ENCODE measurements around the gene RERE. TPM values are rescaled to one million over a fixed set of nuclear protein-coding genes. Genes with fewer than 3 reads are reported as not detected.
"Not testable (repeated sequence)": the region's sequence is repeated elsewhere in the genome, so short reads cannot be mapped to it uniquely, and the experiment has no call there.

The RERE gene
- total RNA-seq, 1 donor from 2014 or later: 17.4 TPM

DNA sequence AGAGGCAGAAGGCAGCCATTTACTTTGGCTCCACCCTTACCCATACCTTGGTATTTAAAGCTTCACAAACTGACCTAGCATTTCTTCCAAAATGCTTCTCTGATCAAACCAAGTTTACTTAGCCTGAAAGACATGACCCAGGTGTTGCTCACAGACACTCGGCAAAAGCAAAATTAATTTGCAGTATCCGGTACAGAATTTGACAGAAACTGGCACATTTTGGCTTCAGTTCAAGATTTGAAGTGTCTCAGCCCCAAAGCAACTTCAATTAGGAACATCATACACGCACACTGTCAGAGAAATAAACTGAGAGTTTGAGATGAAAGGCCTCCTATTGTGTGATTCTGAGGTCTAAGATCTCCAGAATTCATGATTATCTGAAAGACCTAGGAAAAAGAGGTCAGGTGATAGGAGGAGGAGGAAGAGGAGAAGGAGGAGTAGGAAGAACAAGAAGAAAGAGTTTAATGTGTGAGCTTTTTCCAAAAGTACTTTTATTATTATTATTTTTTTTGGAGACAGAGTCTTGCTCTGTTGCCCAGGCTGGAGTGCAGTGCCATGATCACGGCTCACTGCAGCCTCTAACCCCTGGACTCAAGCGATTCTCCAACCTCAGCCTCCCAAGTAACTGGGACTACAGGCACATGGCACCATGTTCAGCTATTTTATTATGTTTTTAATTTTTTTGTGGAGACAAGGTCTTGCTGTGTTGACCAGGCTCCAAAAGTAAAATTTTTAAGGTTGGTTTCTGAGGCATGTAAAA, 355.9 kb downstream of the RERE start:
- no peak for DNase-seq (ENCODE audit: low read depth)

DNA sequence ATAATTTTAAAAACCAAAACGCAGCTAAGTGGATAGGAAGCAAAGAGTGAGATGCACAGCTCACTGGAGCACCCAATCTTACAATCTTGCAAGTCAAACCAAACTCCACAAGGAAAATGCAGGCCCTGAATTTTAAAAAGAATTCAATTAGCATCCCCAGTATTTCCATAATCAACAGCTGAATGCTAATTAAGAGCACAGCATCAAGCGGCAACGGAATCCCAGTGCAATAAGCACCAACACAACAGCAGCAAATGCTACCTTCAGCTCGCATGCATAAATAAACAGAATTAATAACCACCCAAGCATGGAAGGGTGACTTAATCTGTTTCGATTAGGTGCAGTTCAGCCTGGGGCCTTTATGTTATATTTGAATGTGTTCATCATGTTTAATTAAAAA, 356.7 kb downstream of the RERE start:
- no peak for DNase-seq (ENCODE audit: low read depth)

DNA sequence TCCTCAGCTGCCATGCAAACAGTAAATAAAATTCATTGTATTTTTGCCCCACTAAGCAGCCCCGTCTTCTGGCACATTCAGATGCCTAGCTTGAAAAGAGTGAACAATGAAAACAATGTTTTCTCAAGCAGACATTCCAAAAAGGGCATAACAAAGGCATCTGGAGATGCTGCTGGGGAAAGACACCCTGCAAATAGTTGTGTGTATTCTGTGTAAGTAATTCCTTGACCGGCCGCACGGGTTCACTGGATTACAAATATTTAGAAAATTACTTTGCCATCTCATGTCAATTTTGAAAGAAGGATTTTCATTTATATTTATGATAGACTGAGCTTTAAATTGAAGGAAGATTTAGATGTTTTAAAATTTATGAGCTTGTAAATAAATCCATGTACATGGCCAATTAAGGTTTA, 357.3 kb downstream of the RERE start:
- peak; percentile 30 for DNase-seq (ENCODE audit: low read depth)

DNA sequence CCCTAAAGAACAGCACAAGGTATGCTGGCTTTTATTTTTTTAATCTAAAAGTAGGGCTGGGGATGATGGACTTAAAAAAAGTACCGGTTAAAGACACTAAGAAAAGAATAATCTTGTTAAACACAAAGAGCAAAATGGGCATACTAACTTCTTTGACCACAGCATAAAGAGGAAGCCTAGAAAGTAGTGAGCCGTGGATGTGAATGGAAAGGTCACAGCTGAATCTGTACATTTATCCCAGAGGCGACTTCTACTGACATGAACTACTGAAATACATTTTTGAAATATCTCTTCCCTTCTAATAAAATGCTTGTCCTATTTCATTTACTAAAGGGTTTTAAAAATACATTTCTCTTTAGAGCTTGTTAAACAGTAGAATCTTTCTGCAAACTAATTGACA, 358.8 kb downstream of the RERE start:
- DNase-seq (ENCODE audit: low read depth): no peak

DNA sequence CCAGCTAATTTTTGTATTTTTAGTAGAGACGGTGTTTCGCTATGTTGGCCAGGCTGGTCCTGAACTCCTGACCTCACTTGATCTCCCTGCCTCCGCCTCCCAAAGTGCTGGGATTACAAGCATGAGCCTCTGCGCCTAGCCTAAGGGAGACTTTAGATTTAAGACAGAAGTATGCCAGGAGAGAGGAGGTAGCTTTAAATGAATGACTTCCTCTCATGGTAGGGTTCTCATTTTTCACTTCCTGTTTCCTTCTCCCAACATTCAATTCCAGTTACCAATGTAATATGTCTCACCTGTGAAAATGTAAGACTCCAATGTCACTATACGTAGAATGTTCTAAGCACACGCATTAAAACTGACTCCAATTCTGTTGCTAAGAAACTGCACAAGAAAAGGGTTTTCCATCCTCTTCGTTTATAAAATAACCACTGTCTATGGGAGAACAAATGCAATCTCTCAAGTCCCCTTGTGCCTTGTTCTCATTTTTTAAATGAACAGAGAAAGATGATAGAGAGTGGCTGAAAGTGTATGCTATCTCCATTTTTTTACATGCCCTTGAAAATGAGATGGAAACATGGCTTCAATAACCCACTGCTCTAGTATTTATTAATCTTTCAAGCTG, 359.6 kb downstream of the RERE start:
- no peak for DNase-seq (ENCODE audit: low read depth)

DNA sequence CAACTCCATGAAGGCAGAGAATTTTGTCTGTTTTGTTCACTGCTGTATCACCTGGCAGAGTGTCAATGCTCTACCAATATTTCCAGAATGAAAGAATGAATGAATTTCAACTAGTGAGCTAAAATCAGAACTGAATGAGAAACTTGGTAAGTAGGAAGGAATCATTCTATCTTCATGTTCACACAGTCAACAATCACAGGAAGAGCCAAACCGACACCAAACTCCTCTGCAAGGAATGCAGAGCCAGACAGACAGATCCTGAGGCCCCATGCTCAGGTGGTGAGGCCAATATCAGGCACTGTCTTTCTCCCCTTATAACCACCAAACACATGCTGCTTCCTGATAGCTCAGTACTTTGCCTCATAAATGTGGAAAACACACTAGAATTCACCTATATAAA, 360.4 kb downstream of the RERE start:
- peak; percentile 15 for DNase-seq (ENCODE audit: low read depth)

DNA sequence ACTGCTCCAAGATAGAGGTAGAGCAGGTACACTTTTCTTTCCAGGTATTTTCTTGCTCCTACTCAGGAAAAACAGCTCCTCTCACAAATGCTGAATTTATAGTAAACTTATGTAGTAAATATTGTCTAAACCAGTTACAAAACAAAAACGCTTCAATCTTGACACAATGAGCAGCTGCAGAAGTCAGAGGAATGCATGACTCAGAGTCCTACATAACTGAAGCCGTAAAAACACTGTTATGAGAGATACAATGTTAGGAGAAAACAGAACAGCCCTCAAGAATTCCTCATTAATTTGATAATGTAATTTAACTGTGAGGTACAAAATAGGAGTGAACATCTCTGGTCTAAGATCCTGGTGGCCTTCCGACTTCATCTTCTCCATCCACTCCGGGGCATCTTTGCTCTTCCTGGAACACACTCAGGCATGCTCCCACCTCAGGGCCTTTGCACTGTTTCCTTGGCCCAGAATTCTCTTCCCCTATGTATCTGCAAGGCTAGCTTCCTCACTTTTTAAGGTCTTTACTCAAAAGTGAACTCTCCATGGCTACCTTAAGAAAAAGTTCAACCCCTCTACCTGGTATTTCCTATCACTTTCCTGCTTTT, 361.0 kb downstream of the RERE start:
- peak; percentile 79 for DNase-seq (ENCODE audit: low read depth)

DNA sequence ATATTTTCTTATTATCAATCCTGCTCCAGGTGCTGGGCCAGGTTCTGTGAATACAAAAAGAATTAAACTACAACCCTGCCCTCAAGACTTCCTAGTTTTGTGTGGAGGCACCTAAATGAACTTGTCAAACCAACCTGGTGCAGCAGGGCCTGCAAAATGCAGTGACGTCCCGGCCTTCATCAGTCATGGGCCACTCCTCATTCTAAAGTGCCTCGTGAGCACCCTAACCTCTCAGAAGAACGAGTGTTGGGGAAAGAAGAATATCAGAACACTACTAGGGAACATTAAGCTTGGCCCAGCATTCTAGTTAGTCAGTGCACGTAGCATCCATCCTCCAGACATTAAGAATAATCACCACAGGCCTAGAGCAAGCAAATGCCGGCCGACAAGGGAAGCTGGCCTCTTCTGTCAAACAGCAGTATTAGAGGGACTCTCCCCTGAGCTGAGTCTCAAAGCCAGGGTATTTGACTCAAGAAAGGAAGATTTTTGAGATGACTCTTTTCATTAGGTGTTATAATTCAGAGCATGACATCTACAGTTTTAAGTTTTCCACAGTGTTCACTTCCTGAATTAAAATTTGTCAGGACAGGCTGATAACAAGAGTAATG, 361.6 kb downstream of the RERE start:
- DNase-seq (ENCODE audit: low read depth): peak; percentile 50

DNA sequence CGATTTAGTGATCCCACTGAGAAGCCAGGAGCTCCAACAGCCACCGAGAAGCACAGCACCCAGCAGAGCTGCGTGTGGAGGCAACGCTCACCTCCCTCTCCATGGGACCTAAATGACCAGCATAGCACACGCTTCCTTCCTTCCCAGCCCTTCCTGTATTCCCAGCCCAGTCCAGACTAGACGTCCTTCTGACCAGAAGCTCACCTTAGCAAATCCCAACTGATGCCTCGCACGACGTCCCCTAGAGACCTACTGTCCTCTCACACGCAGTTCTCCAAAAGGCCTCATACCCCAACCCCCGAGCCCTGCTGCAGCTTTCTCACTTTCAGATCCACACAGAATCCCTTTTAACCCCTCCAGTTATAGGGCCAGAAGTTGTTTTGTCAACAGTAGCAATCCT, 367.1 kb downstream of the RERE start:
- no peak for DNase-seq (ENCODE audit: low read depth)

DNA sequence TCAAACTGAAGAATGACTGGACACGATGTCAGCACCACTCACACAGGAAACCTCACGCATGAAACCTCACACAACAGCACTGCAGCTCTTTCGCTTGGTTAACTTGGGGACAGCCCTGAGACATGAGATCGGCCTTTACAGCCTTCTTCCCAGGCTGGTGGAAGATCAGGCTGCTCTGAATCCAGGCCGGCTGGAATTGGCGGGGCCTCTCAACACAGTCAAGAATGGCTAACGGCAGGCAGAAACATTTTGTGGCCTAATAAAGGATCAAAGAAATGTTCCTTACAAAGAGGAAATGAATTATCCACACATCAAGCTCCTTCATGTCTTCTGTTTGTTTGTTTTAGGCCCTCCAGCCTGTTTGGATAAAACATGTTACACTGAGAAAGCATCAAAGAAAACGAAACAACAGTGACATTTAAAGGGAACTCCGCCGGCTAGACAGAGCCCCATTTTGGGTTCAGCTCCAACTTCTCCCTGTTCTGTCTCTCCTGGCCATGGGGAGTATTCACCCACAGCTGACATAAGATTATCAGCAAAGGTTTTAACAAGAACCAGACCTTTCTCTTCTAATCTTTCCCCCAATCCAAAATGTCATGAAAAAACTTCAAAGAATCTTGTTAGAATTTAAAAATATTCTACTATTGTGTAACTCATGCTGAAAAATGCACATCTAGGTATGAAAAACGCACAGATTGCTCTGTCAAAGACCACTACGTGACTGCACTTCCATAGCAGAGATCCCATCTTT, 368.4 kb downstream of the RERE start:
- DNase-seq (ENCODE audit: low read depth): no peak

DNA sequence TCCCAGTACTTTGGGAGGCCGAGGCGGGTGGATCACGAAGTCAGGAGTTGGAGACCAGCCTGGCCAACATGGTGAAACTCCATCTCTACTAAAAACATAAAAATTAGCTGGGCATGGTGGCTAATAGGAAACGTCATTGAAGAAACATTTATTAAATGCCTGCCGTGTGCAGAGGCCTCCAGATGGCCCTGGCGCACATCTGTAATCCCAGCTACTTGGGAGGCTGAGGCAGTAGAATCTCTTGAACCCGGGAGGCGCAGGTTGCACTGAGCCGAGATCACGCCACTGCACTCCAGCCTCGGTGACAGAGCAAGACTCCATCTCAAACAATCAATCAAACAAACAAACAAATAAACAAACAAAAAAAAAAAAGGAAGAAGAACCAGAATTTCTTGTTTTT, 368.9 kb downstream of the RERE start:
- not testable (repeated sequence) for DNase-seq (ENCODE audit: low read depth)

DNA sequence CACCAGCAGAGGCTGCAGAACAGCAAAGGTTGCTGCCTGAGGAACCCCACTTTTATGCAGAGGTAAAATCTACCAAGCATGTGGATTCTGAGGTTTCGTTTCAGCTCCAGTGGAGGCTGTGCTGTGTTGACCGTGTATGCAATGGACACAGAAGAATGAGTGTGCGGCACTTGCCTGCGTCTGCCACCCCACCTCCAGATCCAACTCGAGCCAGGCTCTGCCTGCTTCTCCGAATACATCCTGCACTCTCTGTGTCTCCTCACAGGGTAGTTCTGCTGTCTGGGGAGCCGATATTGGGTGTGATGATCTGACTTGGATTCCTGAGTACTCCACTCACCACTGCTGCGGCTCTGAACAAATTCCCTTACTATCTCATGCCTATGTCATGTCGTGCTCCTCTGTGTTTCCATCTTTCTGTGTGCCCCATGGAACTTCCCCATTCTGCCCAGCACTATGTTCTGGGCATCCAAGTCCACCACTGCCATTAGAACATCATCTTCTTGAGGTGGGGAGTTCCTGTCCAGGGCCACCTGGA, 369.8 kb downstream of the RERE start:
- DNase-seq (ENCODE audit: low read depth): no peak

DNA sequence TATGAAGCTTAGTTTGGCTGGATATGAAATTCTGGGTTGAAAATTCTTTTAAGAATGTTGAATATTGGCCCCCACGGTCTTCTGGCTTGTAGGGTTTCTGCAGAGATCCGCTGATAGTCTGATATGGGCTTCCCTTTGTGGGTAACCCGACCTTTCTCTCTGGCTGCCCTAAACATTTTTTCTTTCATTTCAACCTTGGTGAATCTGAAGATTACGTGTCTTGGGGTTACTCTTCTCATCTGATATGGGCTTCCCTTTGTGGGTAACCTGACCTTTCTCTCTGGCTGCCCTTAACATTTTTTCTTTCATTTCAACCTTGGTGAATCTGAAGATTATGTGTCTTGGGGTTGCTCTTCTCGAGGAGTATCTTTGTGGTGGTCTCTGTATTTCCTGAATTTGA, 371.3 kb downstream of the RERE start:
- DNase-seq (ENCODE audit: low read depth): not testable (repeated sequence)

DNA sequence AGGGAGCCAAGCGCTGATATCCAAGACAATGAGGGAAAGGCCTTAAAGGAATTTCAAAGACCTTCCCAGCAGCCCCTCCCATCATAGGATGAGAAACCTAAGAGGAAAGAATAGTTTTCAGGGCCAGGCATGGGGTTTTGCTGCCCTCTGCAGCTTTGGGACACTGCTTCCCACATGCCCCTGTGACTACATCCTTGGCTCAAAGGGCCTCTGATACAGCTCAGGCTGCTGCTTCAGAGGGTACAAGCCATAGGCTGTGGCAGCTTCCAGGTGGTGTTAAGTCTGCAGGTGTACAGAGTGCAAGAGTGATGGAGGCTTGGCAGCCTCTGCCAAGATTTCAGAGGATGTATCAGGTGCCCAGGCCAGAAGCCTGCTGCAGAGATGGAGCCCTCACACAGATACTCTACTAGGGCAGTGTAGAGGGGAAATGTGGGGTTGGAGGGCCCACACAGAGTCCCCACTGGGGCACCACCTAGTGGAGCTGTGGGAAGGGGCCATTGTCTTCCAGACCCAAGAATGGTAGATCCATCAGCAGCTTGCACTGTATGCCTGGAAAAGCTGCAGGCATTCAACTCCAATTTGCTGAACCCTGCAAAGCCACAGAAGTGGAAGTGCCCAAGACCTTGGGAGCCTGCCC, 373.8 kb downstream of the RERE start:
- DNase-seq (ENCODE audit: low read depth): no peak

DNA sequence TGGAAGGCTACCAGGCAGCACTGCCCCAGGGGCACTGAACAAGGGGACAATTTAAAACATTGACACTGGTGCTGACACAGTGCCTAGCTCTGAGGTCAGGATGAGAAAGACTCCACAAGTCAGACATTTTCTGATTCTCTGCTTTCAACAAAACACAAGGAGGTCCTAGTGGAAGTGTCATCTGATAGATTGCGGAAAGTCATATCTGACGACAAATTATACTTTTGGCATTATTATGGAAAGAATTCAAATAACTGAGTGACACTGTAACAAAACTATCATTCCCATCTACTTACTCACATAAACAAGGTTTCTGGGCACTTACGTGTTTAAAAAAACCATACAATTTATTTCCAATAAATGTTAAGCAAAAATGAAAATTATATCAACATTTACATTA, 376.0 kb downstream of the RERE start:
- no peak for DNase-seq (ENCODE audit: low read depth)

DNA sequence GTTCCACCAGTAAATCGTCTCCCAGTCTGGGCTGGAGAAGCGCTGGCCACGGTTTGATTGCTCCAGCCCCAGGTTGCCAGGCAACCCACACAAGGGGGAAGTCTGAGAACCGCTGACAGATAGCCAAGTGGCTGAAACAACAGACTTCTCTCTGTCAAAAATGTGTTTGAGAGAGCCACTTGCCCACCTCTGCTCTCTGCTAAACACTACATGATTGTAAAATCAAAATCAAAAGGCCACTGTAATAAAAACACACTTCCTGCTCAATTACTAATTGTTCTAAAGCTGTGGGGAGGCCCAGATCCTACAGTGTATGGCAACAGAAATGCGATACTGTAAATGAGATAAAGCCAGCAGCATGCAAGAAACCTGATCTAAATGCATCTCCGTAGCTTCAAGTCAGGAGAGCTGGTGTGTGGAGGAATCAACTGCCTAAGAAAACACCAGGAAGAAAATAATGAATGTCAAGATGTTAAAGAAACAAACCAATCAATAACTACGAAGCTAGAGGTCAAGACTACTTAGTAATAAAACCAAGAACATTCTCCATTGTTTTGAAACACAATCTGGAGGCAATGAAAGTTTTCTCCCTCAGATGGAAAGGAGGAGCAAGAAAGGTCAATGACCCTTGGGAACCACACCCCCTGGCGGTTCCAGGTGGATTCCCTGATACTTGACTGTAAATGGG, 378.3 kb downstream of the RERE start:
- DNase-seq (ENCODE audit: low read depth): peak; percentile 93

DNA sequence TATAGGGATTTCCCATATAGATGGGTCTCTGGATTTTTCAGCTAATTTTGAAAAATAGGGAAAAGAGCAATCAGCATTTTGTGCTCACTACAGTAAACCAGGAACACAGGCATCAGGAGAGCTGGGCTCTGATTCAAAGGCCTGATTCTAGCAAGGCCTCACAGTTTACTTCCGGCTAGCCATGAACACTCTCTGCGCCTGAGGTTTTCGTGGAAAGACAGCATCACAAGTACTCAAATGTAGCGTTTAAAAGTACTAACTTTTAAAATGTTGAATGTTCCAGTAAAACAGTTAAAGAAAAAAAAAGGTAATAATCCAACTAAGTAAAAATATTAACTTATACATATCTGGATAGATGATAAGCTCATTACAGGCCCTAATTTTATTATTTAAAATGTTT, 379.0 kb downstream of the RERE start:
- DNase-seq (ENCODE audit: low read depth): no peak

DNA sequence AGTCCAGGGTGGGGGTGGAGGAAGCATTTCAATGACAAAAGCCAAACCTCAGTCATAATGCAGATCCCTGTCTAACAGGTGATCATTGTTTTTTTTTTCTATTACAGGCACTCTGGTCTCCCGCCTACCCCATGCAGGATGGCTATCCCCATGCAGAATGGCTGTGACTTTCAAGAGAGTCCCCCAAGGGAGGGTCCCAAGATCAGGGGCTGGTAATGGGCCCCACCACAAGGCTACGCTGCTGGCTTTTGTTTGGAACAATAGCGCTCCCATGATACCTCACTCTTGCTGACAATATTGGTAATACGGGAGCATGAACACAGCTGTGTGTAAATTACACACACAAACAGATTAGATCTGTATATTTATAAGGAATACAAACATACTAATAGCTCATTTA, 380.1 kb downstream of the RERE start:
- no peak for DNase-seq (ENCODE audit: low read depth)

DNA sequence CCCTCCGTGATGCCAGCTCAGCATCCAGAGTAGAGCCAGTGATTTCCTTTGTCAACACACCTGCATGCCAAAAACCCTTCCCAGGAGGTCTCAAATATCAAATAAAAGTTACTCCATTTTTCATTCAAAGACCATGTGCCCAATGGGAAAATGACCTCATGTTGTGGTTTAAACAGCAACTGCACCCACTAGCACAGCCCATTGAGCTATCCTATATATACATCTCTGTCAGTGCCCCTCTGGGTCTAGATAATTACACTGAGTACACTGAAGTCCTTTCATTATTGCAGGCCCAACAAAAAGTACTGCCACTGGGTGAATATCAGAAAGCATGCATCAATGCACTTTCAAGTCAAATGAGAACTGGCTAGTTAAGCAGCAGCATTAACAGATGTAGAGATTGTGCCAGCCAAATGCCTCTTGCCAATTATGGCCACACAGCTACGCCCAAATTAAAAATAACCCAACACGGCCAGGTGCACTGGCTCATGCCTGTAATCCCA, 381.8 kb downstream of the RERE start:
- peak; percentile 77 for DNase-seq (ENCODE audit: low read depth)

DNA sequence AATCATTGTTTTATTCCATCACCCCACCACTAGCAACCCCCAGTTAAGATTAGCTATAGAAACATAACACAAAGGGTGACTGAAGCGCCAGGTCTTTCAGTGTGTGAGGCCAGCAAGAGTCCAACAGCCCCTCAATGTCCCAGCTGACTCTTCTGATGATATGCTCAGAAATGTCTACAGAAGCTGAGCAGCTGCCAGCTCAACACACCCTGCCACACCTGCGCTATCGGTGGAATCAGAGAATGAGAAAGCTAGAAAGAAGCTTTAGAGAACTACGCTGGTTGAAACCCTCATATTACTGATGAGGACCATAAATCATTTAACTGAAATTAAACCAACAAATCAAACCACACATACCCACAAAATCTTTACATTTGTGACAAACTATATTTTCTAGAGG, 383.3 kb downstream of the RERE start:
- DNase-seq (ENCODE audit: low read depth): no peak
